Cardiac septum (tissue), 1 donor: ENCODE results near the gene PACS2. TPM values are rescaled to one million over a fixed set of nuclear protein-coding genes. Genes with fewer than 3 reads are reported as not detected.

ENCODE experiments used
- DNase-seq: peaks from one replicate; pipeline ENCODE4 v3.0.0-alpha.2; 2020; ENCODE audit warnings: low spot score
- intact Hi-C: fragments of 100-400 bp; cut with DNase I; formaldehyde crosslinking; loops from one replicate; pipeline ENCODE4 v1.14.0; 2022
- total RNA-seq: library from RNA; stranded (reverse); fragmentation: NEBNext Ultra II Directional; extraction: Animal tissue kit (Norgen Biotek cat#: 25700); gene quantifications from one replicate; pipeline ENCODE4 v1.2.1, GENCODE V29; 2021
- donor health status: DM: no; HTN: no; CAD: no.

Gene PACS2
- total RNA-seq, 1 donor from 2014 or later = 55.1 TPM

DNA sequence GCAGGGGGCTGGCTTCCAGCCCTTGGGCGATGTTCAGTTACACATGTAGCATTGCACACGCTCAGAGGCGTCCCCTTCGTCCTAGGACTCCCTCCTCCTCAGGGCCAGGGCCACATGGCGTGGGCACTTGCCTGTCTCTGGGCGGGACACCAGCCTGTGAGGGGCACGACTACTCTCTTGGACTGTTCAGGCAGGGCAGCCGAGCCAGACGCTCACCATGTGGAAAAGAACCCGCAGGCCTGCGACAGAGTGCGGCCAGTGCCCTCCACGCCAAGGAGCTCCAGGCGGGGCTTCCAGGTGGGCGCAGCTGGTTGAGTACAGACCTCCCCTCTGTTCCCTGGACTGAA lies 126.0 kb downstream of the PACS2 start:
- DNase-seq = no peak
- intact Hi-C loops = no loop called here

GRCh38 chr14:105440992-105441391 lies 126.4 kb downstream of the PACS2 start:
- intact Hi-C loops = no loop called here
- no peak for DNase-seq

DNA sequence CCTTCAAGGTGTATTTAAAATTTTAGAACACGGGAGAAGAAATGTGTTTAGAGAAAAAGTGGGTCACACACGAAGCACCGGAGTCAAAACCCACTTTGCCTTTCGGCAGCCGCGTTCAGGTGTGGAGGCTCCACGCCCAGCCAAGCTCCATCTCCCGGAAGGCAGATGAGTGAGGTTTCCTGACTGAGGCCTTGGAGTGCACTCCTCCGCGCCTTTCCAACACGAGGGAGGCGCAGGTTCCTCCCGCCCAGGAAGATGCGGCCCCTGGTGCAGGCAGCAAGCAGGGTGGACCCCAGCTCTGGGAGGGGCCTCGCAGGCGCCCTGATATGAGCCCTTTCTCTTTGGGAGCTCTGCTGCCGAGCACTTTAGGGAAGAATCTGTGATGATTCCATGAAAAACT lies 127.6 kb downstream of the PACS2 start:
- intact Hi-C loops = no loop called here
- DNase-seq = no peak

DNA sequence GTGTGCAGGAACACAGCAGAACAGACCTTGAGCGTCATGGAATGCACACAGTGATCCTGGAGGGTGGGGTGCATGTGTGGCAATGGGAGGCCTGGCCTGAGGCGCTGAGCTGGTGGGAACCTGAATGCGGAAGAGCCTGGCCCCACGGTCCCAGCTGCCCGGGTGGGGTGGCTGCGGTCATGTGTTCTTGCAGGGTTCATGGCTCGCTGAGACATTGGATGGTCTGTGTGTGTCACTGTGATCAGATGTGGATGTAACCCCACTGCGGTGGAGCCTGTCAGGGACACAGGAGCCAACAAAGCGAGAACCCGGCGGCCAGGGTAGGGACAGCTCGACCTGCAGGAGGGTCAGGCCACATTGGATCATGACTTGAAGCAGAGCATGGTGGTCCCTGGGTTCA lies 128.3 kb downstream of the PACS2 start:
- DNase-seq = no peak
- intact Hi-C loops = no loop called here

- DNase-seq = no peak
Observed at GRCh38 chr14:105444859-105445258, 130.3 kb downstream of the PACS2 start.

DNA sequence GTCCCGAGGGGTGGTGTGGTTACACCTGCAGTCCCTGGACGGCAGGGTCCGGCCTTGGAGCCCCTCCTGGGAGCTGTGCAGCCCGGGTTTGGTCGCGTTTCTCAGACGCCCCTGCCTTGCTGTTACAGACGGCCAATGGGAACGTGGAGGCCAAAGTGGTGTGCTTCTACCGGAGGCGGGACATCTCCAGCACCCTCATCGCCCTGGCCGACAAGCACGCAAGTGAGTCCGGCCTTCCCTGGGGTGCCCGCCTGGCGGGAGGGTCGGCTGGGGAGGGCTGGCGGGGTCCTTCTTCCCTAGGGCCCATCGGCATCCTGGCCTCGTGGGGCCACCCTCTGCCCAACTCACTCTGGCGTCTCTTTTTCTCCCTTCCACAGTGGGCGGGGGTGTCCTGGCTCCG lies 130.7 kb downstream of the PACS2 start:
- intact Hi-C loops = loop anchor here (5.0 kb wide), 2 partner anchors 73 to 82 kb away; partner anchors contain the start of gene TMEM121
- DNase-seq = no peak

More at GRCh38 chr14:105444859-105445258, 130.3 kb downstream of the PACS2 start:
- intact Hi-C loops = loop anchor here (5.0 kb wide), 2 partner anchors 73 to 82 kb away; partner anchors contain the start of gene TMEM121

DNA sequence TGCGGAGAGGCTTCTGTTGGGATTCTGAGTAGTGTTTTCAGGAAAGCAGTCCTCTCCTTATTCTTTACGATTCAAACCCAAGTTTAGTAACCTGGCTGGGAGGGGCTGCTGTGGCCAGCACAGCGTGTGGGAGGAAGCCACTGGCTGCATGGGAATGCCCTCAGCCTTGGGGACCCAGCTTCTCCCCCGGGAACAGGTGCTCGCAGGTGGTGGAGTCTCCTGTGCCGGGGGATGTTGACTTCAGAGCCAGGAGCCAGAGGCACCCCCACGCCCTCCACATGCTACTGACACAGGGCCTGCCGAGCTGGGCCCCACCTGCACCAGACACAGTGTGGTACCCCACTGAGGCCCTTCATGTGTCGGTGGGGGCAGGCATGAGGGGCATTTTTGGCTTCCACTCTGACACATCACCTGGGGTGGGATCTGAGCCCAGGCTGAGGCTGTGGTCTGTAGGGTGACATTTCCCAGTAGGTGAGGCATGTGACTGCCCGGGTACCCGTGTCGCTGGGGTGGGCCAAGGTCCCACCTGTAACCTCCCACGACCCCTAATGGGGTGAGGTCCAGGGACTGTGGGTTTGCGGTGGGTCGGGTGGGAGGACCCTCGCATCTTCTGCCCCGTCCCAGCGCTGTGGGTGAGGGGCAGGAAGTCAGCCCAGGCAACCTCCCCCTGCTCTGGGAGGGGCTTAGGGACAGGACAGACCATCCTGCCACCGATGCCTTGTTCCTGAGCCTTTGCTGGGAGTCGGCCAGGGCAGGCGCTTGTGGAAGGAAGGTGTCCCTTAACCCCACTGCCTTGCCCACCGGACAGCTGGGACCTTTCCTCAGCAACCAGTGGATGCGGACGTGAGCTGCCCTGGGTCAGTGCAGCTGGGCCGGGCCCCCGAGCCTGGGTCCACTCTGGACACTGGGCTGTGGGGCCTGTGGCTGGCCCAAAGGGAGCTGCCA lies 131.6 kb downstream of the PACS2 start:
- no peak for DNase-seq
- intact Hi-C loops = loop anchor here (5.0 kb wide), 2 partner anchors 74 to 81 kb away; partner anchors contain the start of gene TMEM121

GRCh38 chr14:105446971-105447370 lies 132.4 kb downstream of the PACS2 start:
- intact Hi-C loops = loop anchor here (5.0 kb wide), 2 partner anchors 75 to 80 kb away; partner anchors contain the start of gene TMEM121
- DNase-seq = no peak

Other genes starting within 250 kb of the PACS2 start
- 0.73 TPM for gene GPR132, start 249.3 kb upstream of the PACS2 start, total RNA-seq
- 36.7 TPM for gene JAG2, start 146.0 kb upstream of the PACS2 start, total RNA-seq
- gene NUDT14, start 133.4 kb upstream of the PACS2 start, total RNA-seq = 27.1 TPM
- gene BTBD6, start 66.2 kb upstream of the PACS2 start, total RNA-seq = 34.9 TPM
- gene BRF1, start 13.7 kb upstream of the PACS2 start, total RNA-seq = 17.7 TPM
- gene TEX22, start 83.8 kb downstream of the PACS2 start, total RNA-seq = 0.46 TPM
- 140 TPM for gene MTA1, start 105.1 kb downstream of the PACS2 start, total RNA-seq
- 918 TPM for gene CRIP2, start 160.1 kb downstream of the PACS2 start, total RNA-seq
- 68.2 TPM for gene CRIP1, start 172.1 kb downstream of the PACS2 start, total RNA-seq
- gene TEDC1, start 176.5 kb downstream of the PACS2 start, total RNA-seq = 3.8 TPM
- 1.3 TPM for gene TMEM121, start 211.8 kb downstream of the PACS2 start, total RNA-seq